HG03558 (cell line): ENCODE results near the gene DIRAS3.
"Not testable (repeated sequence)": the region's sequence is repeated elsewhere in the genome, so short reads cannot be mapped to it uniquely, and the experiment has no call there.

ENCODE experiments used
- ATAC-seq: cut with Tn5 transposase; IDR thresholded peaks from one replicate; pipeline ENCODE4 v1.9.1; 2021; ENCODE audit warnings: moderate number of reproducible peaks; ENCODE audit not compliant: unreplicated experiment; ENCODE audit errors: extremely low read depth

The DIRAS3 gene

DNA sequence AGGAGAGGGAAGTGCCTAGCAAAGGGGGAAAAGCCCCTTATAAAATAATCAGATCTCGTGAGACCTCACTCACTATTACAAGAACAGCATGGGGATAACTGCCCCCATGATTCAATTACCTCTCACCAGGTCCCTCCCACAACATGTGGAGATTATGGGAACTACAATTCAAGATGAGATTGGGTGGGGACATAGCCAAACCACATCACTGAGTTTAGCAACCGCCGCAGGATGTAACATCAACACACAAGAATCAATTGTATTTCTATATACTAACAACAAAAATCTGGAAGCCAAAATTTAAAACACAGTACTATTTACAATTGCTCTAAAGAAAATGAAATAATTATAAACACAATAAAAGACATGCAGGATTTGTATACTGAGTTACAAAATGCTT is 21.9 kb downstream of the DIRAS3 start:
- no peak for ATAC-seq

DNA sequence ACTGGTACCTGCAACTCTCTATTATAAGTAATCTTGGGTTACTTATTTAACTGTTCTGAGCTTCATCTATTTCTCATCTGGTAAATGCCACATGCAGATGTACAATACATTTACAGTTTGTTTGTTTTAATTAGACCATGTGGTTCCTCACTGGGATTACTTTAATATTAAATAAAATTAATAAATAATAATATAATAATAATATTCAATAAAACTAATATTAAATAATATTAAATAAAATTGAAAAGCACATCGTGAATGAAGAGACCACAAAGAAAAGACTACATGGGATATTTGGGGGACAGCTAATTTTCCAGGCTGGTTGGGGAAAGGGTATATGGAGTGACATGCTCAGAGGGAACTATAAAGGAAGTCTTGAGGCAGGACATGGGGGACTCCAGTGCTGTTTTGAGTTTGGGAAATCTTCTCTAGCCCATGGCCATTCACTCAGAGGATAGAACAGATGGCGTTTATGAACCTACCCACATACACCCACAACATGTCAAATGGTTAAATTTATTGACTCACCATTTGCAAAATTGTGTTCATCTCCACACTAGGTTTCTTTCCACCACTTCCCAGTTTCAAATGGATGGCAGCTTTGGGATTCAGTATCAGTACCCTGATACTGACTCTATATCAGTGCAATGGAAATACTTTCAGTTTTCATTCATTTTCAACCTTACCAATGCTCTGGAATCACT is 25.6 kb downstream of the DIRAS3 start:
- no peak for ATAC-seq

GRCh38 chr1:68016381-68016780 is 34.0 kb downstream of the DIRAS3 start:
- no peak for ATAC-seq

DNA sequence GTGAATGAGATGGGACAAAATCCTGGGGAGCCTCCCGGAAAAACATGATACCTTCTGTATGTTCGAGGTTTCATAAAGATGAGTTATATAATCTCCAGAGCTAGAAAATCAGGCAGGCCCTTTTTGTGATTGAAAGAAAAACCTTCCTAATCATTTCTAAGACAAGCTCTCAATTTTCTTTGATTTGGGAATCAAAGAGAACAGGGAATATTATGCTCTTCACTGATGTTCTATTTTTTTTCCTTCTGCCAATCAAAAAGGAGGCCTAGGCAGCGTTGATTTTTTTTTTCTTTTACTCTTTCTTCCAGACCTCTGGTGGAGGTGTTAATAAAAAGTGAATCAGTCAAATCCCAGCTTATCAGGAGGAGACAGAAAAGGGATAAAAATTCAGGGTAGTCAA is 34.5 kb downstream of the DIRAS3 start:
- ATAC-seq: no peak

DNA sequence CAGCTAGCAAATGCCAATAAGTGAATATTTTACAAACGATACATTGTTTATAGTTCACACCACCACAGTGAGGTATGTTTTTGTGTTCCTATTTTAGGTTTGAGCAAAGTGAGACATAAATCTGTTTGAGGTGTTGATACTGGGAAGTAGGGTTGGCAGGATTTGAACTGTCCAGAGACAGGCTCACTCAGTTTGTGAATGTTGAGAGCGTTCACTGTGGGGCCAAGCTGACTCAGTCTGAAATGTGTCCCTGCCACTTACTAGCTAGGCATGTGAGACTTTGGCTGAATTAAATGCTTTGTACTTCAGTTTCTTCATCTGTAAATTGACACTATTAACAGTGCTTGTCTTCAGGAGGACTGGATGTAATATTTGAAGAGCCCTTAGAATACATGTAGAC is 35.1 kb downstream of the DIRAS3 start:
- ATAC-seq: no peak

DNA sequence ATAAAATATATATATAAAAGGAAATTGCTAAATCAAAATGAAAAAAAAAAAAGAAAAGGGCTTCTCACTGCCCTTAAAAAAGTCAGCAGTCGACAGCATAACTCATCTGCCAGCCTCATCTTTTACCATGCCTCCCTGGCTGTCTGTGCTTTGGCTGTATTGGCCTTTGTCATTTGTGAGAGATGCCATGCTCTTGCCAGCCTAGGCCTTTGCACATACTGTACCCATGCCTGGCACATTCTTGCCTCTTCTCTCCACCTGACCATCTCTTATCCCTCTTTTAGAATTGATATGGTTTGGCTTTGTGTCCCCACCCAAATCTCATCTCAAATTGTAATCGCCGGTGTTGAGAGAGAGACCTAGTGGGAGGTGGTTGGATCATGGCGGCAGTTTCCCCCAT is 37.1 kb downstream of the DIRAS3 start:
- no peak for ATAC-seq

DNA sequence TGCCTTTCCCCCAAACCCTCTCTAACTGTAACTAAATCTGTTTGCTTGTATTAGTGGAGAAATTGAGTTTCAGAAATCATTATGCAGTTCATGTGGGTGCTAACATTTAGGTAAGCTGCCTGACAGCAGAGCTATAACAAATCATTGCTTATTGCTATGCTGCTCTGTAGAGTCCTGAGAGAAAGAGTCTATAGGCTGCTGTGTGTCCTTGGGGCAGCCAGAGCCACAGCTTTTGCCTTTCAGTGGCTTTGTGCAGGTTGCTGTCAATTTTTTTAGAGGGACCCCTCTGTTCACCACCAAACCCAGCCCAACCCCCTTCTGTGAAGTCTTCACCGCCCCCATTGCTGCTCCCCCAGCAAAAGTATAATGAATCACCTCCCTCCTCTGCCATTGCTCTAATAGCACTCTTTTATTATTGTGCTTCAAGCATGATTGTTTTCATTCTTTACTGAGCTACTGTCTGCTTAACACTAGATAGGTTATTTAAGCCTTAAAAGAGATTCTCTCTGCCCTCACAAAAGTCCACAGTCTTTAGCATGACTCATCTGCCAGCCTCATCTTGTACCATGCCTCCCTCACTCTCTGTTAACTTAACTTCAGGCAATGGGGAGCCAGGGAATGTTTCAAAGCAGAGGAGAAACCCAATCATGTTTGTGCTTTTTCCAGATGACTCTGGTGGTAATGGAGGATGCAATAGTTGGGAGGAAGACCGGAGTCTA is 38.6 kb downstream of the DIRAS3 start:
- no peak for ATAC-seq

GRCh38 chr1:68010543-68010942 is 39.9 kb downstream of the DIRAS3 start:
- ATAC-seq: no peak

- no peak for ATAC-seq
Observed at GRCh38 chr1:68010090-68010489, 40.3 kb downstream of the DIRAS3 start.

GRCh38 chr1:68003626-68004025 is 46.8 kb downstream of the DIRAS3 start:
- ATAC-seq: not testable (repeated sequence)

- ATAC-seq: no peak
Observed at GRCh38 chr1:68000191-68000590, 50.2 kb downstream of the DIRAS3 start.

GRCh38 chr1:67997746-67998145 is 52.7 kb downstream of the DIRAS3 start:
- ATAC-seq: no peak
